Ovary (tissue), 9 donors: ENCODE results near the gene RPL18. TPM values are rescaled to one million over a fixed set of nuclear protein-coding genes. Genes with fewer than 3 reads are reported as not detected.
A peak's percentile ranks its signal among the peaks of the same experiment; 100 is the strongest.

Source experiments
- DNase-seq, 5 donors: peaks; one replicate each; pipeline ENCODE4 v3.0.0-alpha.2; 2019 to 2020
- H3K27ac ChIP-seq, 2 donors: fragments of 200-600 bp; one replicate each; pipeline versions ENCODE4 v1.5.1 to v1.8.0; 2019 to 2022
- H3K27me3 ChIP-seq: fragments of 200-600 bp; one replicate; pipeline ENCODE4 v1.8.0; 2022
- H3K36me3 ChIP-seq: fragments of 200-600 bp; sonication (generic); one replicate; pipeline ENCODE4 v1.5.1; 2019
- H3K4me1 ChIP-seq: one replicate; pipeline ENCODE4 v1.8.1; 2013; ENCODE audit warnings: mild to moderate bottlenecking, moderate library complexity; ENCODE audit not compliant: insufficient read depth
- H3K4me3 ChIP-seq: fragments of 200-600 bp; sonication (generic); one replicate; pipeline ENCODE4 v1.5.1; 2017
- H3K9me3 ChIP-seq, 2 donors: fragments of 200-600 bp in 1 of 2; sonication (generic) in 1 of 2; one replicate each; pipeline versions ENCODE4 v1.5.1 to v1.8.1; 2013 to 2019; ENCODE audit warnings: mild to moderate bottlenecking in 1 of 2, moderate library complexity in 1 of 2
- EP300 ChIP-seq: sonication (generic); formaldehyde crosslinking; IDR thresholded peaks from one replicate; pipeline ENCODE4 v1.6.1; 2017; ENCODE audit warnings: antibody characterized with exemption
- POLR2A ChIP-seq: fragments of 450-650 bp; IDR thresholded peaks from one replicate; pipeline ENCODE4 v1.6.1; 2017; ENCODE audit warnings: antibody characterized with exemption, mild to moderate bottlenecking, moderate library complexity
- WGBS, 3 donors: extraction: QIAGEN DNeasy Blood & Tissue Kit in 1 of 3; methylation state at CpG; one replicate each; pipeline versions ENCODE4 v1.1.5 to v1.1.7; 2013 to 2017; 5-methylcytosine and 5-hydroxymethylcytosine counted together
- intact Hi-C, 4 donors: fragments of 100-400 bp; cut with DNase I; formaldehyde crosslinking; loops; one replicate each; pipeline versions ENCODE4 v1.11.0 to v1.15.1; 2022 to 2023
- polyA plus RNA-seq, 2 donors: library from polyadenylated mRNA; stranded (reverse); fragments of 200-250 nt in 1 of 2; fragments of 350-450 nt in 1 of 2; fragmentation: Illumina TruSeq in 1 of 2; extraction: RNeasy Lipid Tissue Mini Kit (QIAGEN cat#74804) in 1 of 2; gene quantifications; one replicate each; pipeline ENCODE4 v1.2.3, GENCODE V29; 2013 to 2014
- total RNA-seq, 7 donors: library from RNA; depleted of rRNA in 2 of 7; stranded (reverse); fragments of >200 nt in 2 of 7; fragmentation: NEBNext Ultra II Directional in 3 of 7; extraction: Animal tissue kit (Norgen Biotek cat#: 25700) in 3 of 7; gene quantifications; one replicate each; pipeline versions ENCODE4 v1.1.0 to v1.2.4, GENCODE V29; 2016 to 2023
- TF ChIP-seq, protein P1 (sequence below), 3 donors: fragments of 450-650 bp in 2 of 3; fragments of 200-600 bp in 1 of 3; IDR thresholded peaks; one replicate each; pipeline versions ENCODE4 v1.5.1 to v1.8.0; 2016 to 2022; ENCODE audit warnings: antibody characterized with exemption in 3 of 3, mild to moderate bottlenecking in 1 of 3
- donor health status: DM: no; HTN: no; CAD: no; lungs with moderate emphysema.
- donor health status: DM: no; HTN: no; CAD: no.
- donor health status: Bipolar disorder and iron deficiency.
- donor health status: DM: yes; HTN: yes; CAD: no.
- donor health status: DM: no; HTN: no; CAD: no.
- donor health status: DM: yes; HTN: yes; CAD: no.

The RPL18 gene
- total and polyA plus RNA-seq, 9 donors, result 1,780 to 8,435 (median 3,584) TPM

GRCh38 chr19:48664476-48664875 is 45.5 kb upstream of the RPL18 start:
- no peak overlapping the region for H3K4me3 ChIP-seq
- no peaks in the 10 kb centered on the region for H3K9me3 ChIP-seq
- TF ChIP-seq EP300 (no peak), POLR2A (no peak)
- TF ChIP-seq, protein P1, sequence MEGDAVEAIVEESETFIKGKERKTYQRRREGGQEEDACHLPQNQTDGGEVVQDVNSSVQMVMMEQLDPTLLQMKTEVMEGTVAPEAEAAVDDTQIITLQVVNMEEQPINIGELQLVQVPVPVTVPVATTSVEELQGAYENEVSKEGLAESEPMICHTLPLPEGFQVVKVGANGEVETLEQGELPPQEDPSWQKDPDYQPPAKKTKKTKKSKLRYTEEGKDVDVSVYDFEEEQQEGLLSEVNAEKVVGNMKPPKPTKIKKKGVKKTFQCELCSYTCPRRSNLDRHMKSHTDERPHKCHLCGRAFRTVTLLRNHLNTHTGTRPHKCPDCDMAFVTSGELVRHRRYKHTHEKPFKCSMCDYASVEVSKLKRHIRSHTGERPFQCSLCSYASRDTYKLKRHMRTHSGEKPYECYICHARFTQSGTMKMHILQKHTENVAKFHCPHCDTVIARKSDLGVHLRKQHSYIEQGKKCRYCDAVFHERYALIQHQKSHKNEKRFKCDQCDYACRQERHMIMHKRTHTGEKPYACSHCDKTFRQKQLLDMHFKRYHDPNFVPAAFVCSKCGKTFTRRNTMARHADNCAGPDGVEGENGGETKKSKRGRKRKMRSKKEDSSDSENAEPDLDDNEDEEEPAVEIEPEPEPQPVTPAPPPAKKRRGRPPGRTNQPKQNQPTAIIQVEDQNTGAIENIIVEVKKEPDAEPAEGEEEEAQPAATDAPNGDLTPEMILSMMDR (IDR thresholded peaks at IDR 0.05), result no peak
- no peaks in the 10 kb centered on the region for H3K4me1 ChIP-seq
- H3K36me3 ChIP-seq, result no peaks in the 10 kb centered on the region
- WGBS, 3 donors, result 79 to 93% (median 88%) methylated on average over 13 to 14 of the region's 14 CpGs
- intact Hi-C loops, result no loop called here
- DNase-seq, result no peak
- H3K27me3 ChIP-seq, result no peaks in the 10 kb centered on the region
- H3K27ac ChIP-seq, result no peak overlapping the region

DNA sequence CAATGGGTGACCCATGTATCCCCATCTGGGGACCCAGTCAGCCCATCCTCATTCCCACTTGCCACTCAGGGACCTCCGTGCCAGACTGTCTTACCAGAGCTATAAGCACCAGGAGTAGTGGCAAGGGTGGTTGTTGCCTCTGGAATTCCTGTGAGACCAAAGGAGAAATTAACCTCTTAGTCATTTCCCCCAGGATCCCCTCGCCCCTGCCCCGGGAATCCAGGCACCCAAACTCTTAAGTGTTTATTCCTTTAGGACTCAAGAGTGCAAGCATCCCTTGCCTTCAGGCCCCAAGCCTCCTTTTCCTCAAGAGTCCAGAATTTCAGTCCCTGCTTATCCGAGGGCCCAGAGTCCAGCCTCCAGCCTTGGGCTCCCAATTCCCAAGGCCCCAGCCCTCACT is 44.7 kb upstream of the RPL18 start:
- DNase-seq, result no peak
- TF ChIP-seq POLR2A (no peak), EP300 (no peak)
- TF ChIP-seq, protein P1 (IDR thresholded peaks at IDR 0.05), result no peak

GRCh38 chr19:48661711-48662090 is 42.7 kb upstream of the RPL18 start:
- Histone ChIP-seq H3K27ac (no peak overlapping the region), H3K27me3 (no peaks in the 10 kb centered on the region), H3K4me3 (no peak overlapping the region), H3K36me3 (no peaks in the 10 kb centered on the region), H3K9me3 (no peaks in the 10 kb centered on the region), H3K4me1 (no peaks in the 10 kb centered on the region)
- intact Hi-C loops, result no loop called here
- 91 to 93% (median 92%) methylated on average over 49 to 50 of the region's 50 CpGs for WGBS, 3 donors
- no peak for DNase-seq
- TF ChIP-seq POLR2A (no peak), EP300 (no peak)
- TF ChIP-seq, protein P1 (IDR thresholded peaks at IDR 0.05), result no peak

More for the DNA sequence above, 44.7 kb upstream of the RPL18 start:
- Histone ChIP-seq H3K9me3 (no peaks in the 10 kb centered on the region), H3K27me3 (no peaks in the 10 kb centered on the region), H3K36me3 (no peaks in the 10 kb centered on the region), H3K4me1 (no peaks in the 10 kb centered on the region), H3K4me3 (no peak overlapping the region), H3K27ac (no peak overlapping the region)
- intact Hi-C loops, result no loop called here
- 89 to 93% (median 93%) methylated on average over 4 of the region's 4 CpGs for WGBS, 3 donors

GRCh38 chr19:48660852-48661710 is 42.1 kb upstream of the RPL18 start:
- WGBS, 3 donors, result 52 to 61% (median 53%) methylated on average over 35 of the region's 35 CpGs
- H3K9me3 ChIP-seq, result no peaks in the 10 kb centered on the region
- TF ChIP-seq POLR2A, result no peak
- TF ChIP-seq, protein P1 (IDR thresholded peaks at IDR 0.05), result no peak
- no peak for TF ChIP-seq EP300
- H3K27ac ChIP-seq, result no peak overlapping the region
- no peak overlapping the region for H3K4me3 ChIP-seq
- H3K36me3 ChIP-seq, result no peaks in the 10 kb centered on the region
- H3K4me1 ChIP-seq, result no peaks in the 10 kb centered on the region
- intact Hi-C loops, result no loop called here
- no peaks in the 10 kb centered on the region for H3K27me3 ChIP-seq
- peak; percentile 77 to 88 (median 82) for DNase-seq
